Measurements from ENCODE around the gene SLC35D1.

SLC35D1 gene

GRCh38 chr1:67044631-67045270, 9.2 kb downstream of the SLC35D1 start:
- H3K27ac ChIP-seq: no peak overlapping the region

GRCh38 chr1:67043366-67043765, 10.6 kb downstream of the SLC35D1 start:
- TF ChIP-seq CTCF (conservative IDR thresholded peaks at IDR 0.05) (no peak), ZFX (IDR thresholded peaks at IDR 0.05) (no peak)
- H3K27ac ChIP-seq: no peak overlapping the region

More at GRCh38 chr1:67044631-67045270, 9.2 kb downstream of the SLC35D1 start:
- TF ChIP-seq CTCF (conservative IDR thresholded peaks at IDR 0.05) (no peak), ZFX (IDR thresholded peaks at IDR 0.05) (no peak)

- no peak overlapping the region for H3K27ac ChIP-seq
- TF ChIP-seq ZFX (IDR thresholded peaks at IDR 0.05): no peak
- no peak for TF ChIP-seq CTCF (conservative IDR thresholded peaks at IDR 0.05)
Measured at GRCh38 chr1:67041841-67042503, 12.0 kb downstream of the SLC35D1 start.

- TF ChIP-seq CTCF (conservative IDR thresholded peaks at IDR 0.05) (no peak), ZFX (IDR thresholded peaks at IDR 0.05) (no peak)
- no peak overlapping the region for H3K27ac ChIP-seq
Measured at GRCh38 chr1:67040405-67040804, 13.5 kb downstream of the SLC35D1 start.

- no peak overlapping the region for H3K27ac ChIP-seq
- TF ChIP-seq ZFX (IDR thresholded peaks at IDR 0.05) (no peak), CTCF (conservative IDR thresholded peaks at IDR 0.05) (no peak)
Measured at GRCh38 chr1:67031859-67032247, 22.1 kb downstream of the SLC35D1 start.

GRCh38 chr1:67031121-67031858, 22.7 kb downstream of the SLC35D1 start:
- no peak for TF ChIP-seq CTCF (conservative IDR thresholded peaks at IDR 0.05)
- no peak for TF ChIP-seq ZFX (IDR thresholded peaks at IDR 0.05)
- no peak overlapping the region for H3K27ac ChIP-seq

GRCh38 chr1:67029472-67029871, 24.5 kb downstream of the SLC35D1 start:
- no peak for TF ChIP-seq CTCF (conservative IDR thresholded peaks at IDR 0.05)
- no peak for TF ChIP-seq ZFX (IDR thresholded peaks at IDR 0.05)
- H3K27ac ChIP-seq: no peak overlapping the region
